GM23338 (cell line): Measurements from ENCODE around the gene ADGRG2. TPM values are rescaled to one million over a fixed set of nuclear protein-coding genes. Genes with fewer than 3 reads are reported as not detected.

Experiments used
- ATAC-seq: fragments of 200-7000 bp; cut with Tn5 transposase; 3 replicates; pipeline ENCODE4 v1.9.1; 2020
- DNase-seq: peaks from one replicate; pipeline ENCODE4 v3.0.0-alpha.2; 2015; ENCODE audit warnings: low spot score
- H2AFZ ChIP-seq: fragments of 200-600 bp; sonication (generic); 2 replicates; pipeline ENCODE4 v1.8.0; 2016; ENCODE audit warnings: antibody characterized with exemption, mild to moderate bottlenecking, moderate library complexity
- H3F3A ChIP-seq: fragments of 200-600 bp; sonication (generic); replicated peaks from 2 replicates; pipeline ENCODE4 v1.8.0; 2017; ENCODE audit warnings: antibody characterized with exemption, mixed run types, low read depth
- H3K27ac ChIP-seq: fragments of 200-600 bp; sonication (generic); 2 replicates; pipeline ENCODE4 v1.6.1; 2016; ENCODE audit warnings: low read depth
- H3K27me3 ChIP-seq: fragments of 200-600 bp; sonication (generic); 2 replicates; pipeline ENCODE4 v1.8.0; 2016; ENCODE audit warnings: mild to moderate bottlenecking, mixed run types, moderate library complexity; ENCODE audit not compliant: insufficient read depth
- H3K36me3 ChIP-seq: fragments of 200-600 bp; sonication (generic); 2 replicates; pipeline ENCODE4 v1.8.0; 2016; ENCODE audit warnings: mild to moderate bottlenecking; ENCODE audit not compliant: insufficient read depth
- H3K4me1 ChIP-seq: fragments of 200-600 bp; sonication (generic); 2 replicates; pipeline ENCODE4 v1.8.0; 2016; ENCODE audit warnings: mild to moderate bottlenecking, moderate library complexity; ENCODE audit not compliant: insufficient read depth
- H3K4me2 ChIP-seq: fragments of 200-600 bp; sonication (generic); 2 replicates; pipeline ENCODE4 v1.7.1; 2017; ENCODE audit warnings: mixed run types
- H3K4me3 ChIP-seq: fragments of 200-600 bp; sonication (generic); 2 replicates; pipeline ENCODE4 v1.6.1; 2016; ENCODE audit warnings: mixed run types
- H3K79me2 ChIP-seq: fragments of 200-600 bp; sonication (generic); replicated peaks from 2 replicates; pipeline ENCODE4 v1.8.0; 2017; ENCODE audit warnings: mild to moderate bottlenecking; ENCODE audit not compliant: insufficient read depth
- H3K9me2 ChIP-seq: fragments of 200-600 bp; sonication (generic); 2 replicates; pipeline ENCODE4 v1.8.0; 2017; ENCODE audit not compliant: insufficient read depth
- H4K20me1 ChIP-seq: fragments of 200-600 bp; sonication (generic); replicated peaks from 2 replicates; pipeline ENCODE4 v1.8.0; 2017; ENCODE audit warnings: mild to moderate bottlenecking; ENCODE audit not compliant: insufficient read depth
- H3K27ac Mint-ChIP-seq: 2 replicates; pipeline ENCODE4 v1.8.0; 2020; ENCODE audit warnings: inconsistent platforms, mild to moderate bottlenecking, moderate library complexity, mixed read lengths
- H3K27me3 Mint-ChIP-seq: 3 replicates; pipeline ENCODE4 v1.8.0; 2022; ENCODE audit warnings: low read depth, mild to moderate bottlenecking, moderate library complexity, mixed read lengths, inconsistent platforms; ENCODE audit not compliant: insufficient read depth, poor library complexity
- H3K36me3 Mint-ChIP-seq: 3 replicates; pipeline ENCODE4 v1.8.0; 2021; ENCODE audit warnings: low read depth, mild to moderate bottlenecking, inconsistent platforms, moderate library complexity, mixed read lengths
- H3K4me1 Mint-ChIP-seq: 3 replicates; pipeline ENCODE4 v1.8.0; 2020; ENCODE audit warnings: mild to moderate bottlenecking, inconsistent platforms, mixed read lengths
- H3K4me3 Mint-ChIP-seq: 3 replicates; pipeline ENCODE4 v1.8.0; 2021; ENCODE audit warnings: moderate library complexity, mild to moderate bottlenecking, inconsistent platforms, mixed read lengths
- H3K9me3 Mint-ChIP-seq: 3 replicates; pipeline ENCODE4 v1.8.0; 2020; ENCODE audit warnings: moderate library complexity, mild to moderate bottlenecking, inconsistent platforms, mixed read lengths
- ETS1 ChIP-seq: IDR thresholded peaks from 2 replicates; pipeline ENCODE4 v1.6.1; 2016; ENCODE audit warnings: antibody characterized with exemption
- EZH2 ChIP-seq: fragments of 200-600 bp; sonication (generic); IDR thresholded peaks from one replicate; pipeline ENCODE4 v1.8.0; 2017; ENCODE audit warnings: antibody characterized with exemption, mild to moderate bottlenecking, low read depth; ENCODE audit not compliant: unreplicated experiment
- EZH2phosphoT487 ChIP-seq: fragments of 200-600 bp; sonication (generic); IDR thresholded peaks from one replicate; pipeline ENCODE4 v1.8.1; 2018; ENCODE audit warnings: antibody characterized with exemption; ENCODE audit not compliant: unreplicated experiment
- JUNB ChIP-seq: IDR thresholded peaks from one replicate; pipeline ENCODE4 v1.6.1; 2016; ENCODE audit warnings: antibody characterized with exemption; ENCODE audit not compliant: unreplicated experiment
- NANOG ChIP-seq: IDR thresholded peaks from 2 replicates; pipeline ENCODE4 v1.6.1; 2016; ENCODE audit warnings: antibody characterized with exemption, borderline replicate concordance
- POLR2AphosphoS5 ChIP-seq: IDR thresholded peaks from 2 replicates; pipeline ENCODE4 v1.6.1; 2016; ENCODE audit warnings: antibody characterized with exemption, low read depth
- ZNF114 ChIP-seq: fragments of 250-450 bp; sonication (Bioruptor Pico); IDR thresholded peaks from 2 replicates; pipeline ENCODE4 v1.5.0; 2020; ENCODE audit warnings: mild to moderate bottlenecking, moderate library complexity
- ZNF331 ChIP-seq: fragments of 250-450 bp; sonication (Bioruptor Pico); IDR thresholded peaks from 2 replicates; pipeline ENCODE4 v1.5.0; 2020; ENCODE audit warnings: low read depth, mild to moderate bottlenecking, moderate library complexity
- polyA plus RNA-seq: library from polyadenylated mRNA; unstranded; fragments of >200 nt; fragmentation: Nextera tagmentation; extraction: Ambion mirVana; gene quantifications from 2 replicates; pipeline ENCODE4 v1.2.1, GENCODE V29; 2016
- total RNA-seq: library from RNA; depleted of rRNA; stranded (reverse); fragments of >200 nt; shearing (Covaris generic); gene quantifications from 2 replicates; pipeline ENCODE4 v1.2.3, GENCODE V29; 2014

Gene ADGRG2
- total and polyA plus RNA-seq, 2 experiments from 2014 or later, result 4.0 to 10.8 TPM

DNA sequence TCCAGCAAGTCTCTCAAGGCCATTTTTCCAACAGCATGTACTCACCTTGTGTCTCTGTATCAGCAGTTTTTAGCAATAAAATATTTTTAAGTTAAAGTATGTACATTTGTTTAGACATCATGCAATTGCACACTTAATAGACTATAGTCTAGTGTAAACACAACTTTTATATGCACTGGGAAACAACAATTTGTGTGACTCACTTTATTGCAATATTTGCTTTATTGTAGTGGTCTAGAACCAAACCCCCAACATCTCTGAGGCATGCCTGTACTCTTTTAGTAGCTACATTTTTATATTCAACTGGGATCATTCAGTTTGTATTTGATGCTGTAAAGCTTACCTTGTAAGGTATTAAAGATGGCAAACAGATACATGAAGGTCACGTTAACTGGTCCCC lies 123.6 kb downstream of the ADGRG2 start (continued):
- no peak for TF ChIP-seq ETS1
- no peak for TF ChIP-seq ZNF331 (CRISPR knock-in tag)
- TF ChIP-seq EZH2, result no peak

DNA sequence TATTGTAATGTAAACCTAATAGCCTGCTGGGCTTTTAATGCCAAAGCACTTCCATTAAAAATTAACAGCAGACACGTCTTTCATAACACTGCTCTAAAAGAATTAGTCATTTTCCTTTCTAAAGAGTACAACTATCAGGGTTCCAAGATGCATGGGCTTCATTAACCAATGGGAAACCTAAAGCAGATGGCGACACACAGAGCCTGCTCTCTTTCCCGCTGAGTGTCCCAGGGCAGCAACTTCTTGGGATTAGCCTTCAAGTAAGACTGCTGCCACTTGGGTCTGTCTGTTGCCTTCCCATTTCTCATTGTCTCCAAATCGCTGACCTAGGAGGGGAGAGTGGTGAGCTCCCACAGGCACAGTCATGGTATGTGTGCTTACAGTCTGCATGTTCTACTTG lies 124.4 kb downstream of the ADGRG2 start:
- no peaks in the 10 kb centered on the region for H3K27me3 Mint-ChIP-seq
- Histone ChIP-seq H3K9me2 (no peaks in the 10 kb centered on the region), H3K27me3 (no peaks in the 10 kb centered on the region), H3K36me3 (no peaks in the 10 kb centered on the region), H4K20me1 (no peaks in the 10 kb centered on the region), H3K79me2 (no peaks in the 10 kb centered on the region), H3K4me2 (0 out of 2 replicates have a peak overlapping the region, but pooled peaks have one; percentile 27), H3F3A (no peaks in the 10 kb centered on the region), H3K4me3 (no peak overlapping the region), H3K27ac (peak overlapping the region; percentile 23; the same call in 1 of the 2 replicates), H2AFZ (no peak overlapping the region), H3K4me1 (peaks cover 32% of the 10 kb centered on the region; the same call in 1 of the 2 replicates)
- peak overlapping the region; percentile 91; the same call in 1 of the 2 replicates for H3K27ac Mint-ChIP-seq
- ATAC-seq, result peak; percentile 94
- peaks cover 4% of the 10 kb centered on the region; the same call in 1 of the 3 replicates for H3K36me3 Mint-ChIP-seq
- peak overlapping the region; percentile 46; the same call in 2 of the 3 replicates for H3K4me3 Mint-ChIP-seq
- H3K4me1 Mint-ChIP-seq, result peaks cover 23% of the 10 kb centered on the region
- no peak for TF ChIP-seq ZNF114 (CRISPR knock-in tag)
- peak; percentile 40; the same call in 1 of the 2 replicates for TF ChIP-seq NANOG
- DNase-seq, result peak; percentile 46
- no peaks in the 10 kb centered on the region for H3K9me3 Mint-ChIP-seq

GRCh38 chrX:18996536-18996935 lies 125.7 kb downstream of the ADGRG2 start:
- Histone ChIP-seq H3K79me2 (no peaks in the 10 kb centered on the region), H3K9me2 (no peaks in the 10 kb centered on the region), H4K20me1 (no peaks in the 10 kb centered on the region), H2AFZ (no peak overlapping the region), H3K27ac (no peak overlapping the region), H3K4me1 (peaks cover 32% of the 10 kb centered on the region; the same call in 1 of the 2 replicates), H3K36me3 (no peaks in the 10 kb centered on the region), H3K27me3 (no peaks in the 10 kb centered on the region), H3K4me3 (no peak overlapping the region), H3F3A (no peaks in the 10 kb centered on the region), H3K4me2 (no peak overlapping the region)
- Mint-ChIP-seq H3K27me3 (no peaks in the 10 kb centered on the region), H3K27ac (0 out of 2 replicates have a peak overlapping the region, but pooled peaks have one; percentile 67), H3K36me3 (peaks cover 3% of the 10 kb centered on the region; the same call in 1 of the 3 replicates), H3K9me3 (no peaks in the 10 kb centered on the region), H3K4me1 (peaks cover 23% of the 10 kb centered on the region), H3K4me3 (no peak overlapping the region; the same call in 2 of the 3 replicates)
- ATAC-seq, result peak; percentile 33; the same call in 2 of the 3 replicates
- no peak for DNase-seq
- no peak for TF ChIP-seq EZH2phosphoT487
- no peak for TF ChIP-seq POLR2AphosphoS5
- TF ChIP-seq EZH2, result no peak
- no peak for TF ChIP-seq JUNB
- no peak for TF ChIP-seq ZNF331 (CRISPR knock-in tag)
